Esophagus (tissue), 2 donors: ENCODE results near the gene MIGA2. TPM values are rescaled to one million over a fixed set of nuclear protein-coding genes. Genes with fewer than 3 reads are reported as not detected.

ENCODE experiments used
- H3K27ac ChIP-seq, 2 donors: one replicate each; pipeline ENCODE4 v1.5.1; 2013; ENCODE audit warnings: low read depth in 2 of 2, mild to moderate bottlenecking in 2 of 2, inconsistent platforms in 1 of 2, low read length in 1 of 2, moderate library complexity in 1 of 2
- H3K27me3 ChIP-seq, 2 donors: one replicate each; pipeline ENCODE4 v1.6.1; 2013; ENCODE audit warnings: low read length in 2 of 2, control low read depth in 1 of 2, mild to moderate bottlenecking in 1 of 2; ENCODE audit not compliant: insufficient read depth in 2 of 2, control insufficient read depth in 1 of 2
- H3K36me3 ChIP-seq, 2 donors: one replicate each; pipeline ENCODE4 v1.6.1; 2013; ENCODE audit warnings: low read length in 1 of 2; ENCODE audit not compliant: control insufficient read depth in 2 of 2, insufficient read depth in 2 of 2
- H3K4me1 ChIP-seq, 2 donors: one replicate each; pipeline ENCODE4 v1.6.1; 2013; ENCODE audit warnings: low read length in 1 of 2; ENCODE audit not compliant: control insufficient read depth in 2 of 2, insufficient read depth in 2 of 2
- H3K4me3 ChIP-seq, 2 donors: one replicate each; pipeline ENCODE4 v1.5.1; 2013; ENCODE audit warnings: low read length in 2 of 2, mild to moderate bottlenecking in 2 of 2, low read depth in 1 of 2, moderate library complexity in 1 of 2
- H3K9me3 ChIP-seq, 2 donors: one replicate each; pipeline ENCODE4 v1.6.1; 2013; ENCODE audit warnings: mild to moderate bottlenecking in 2 of 2, low read depth in 1 of 2, low read length in 1 of 2, moderate library complexity in 1 of 2; ENCODE audit not compliant: control insufficient read depth in 2 of 2, insufficient read depth in 1 of 2
- WGBS, 2 donors: extraction: QIAGEN DNeasy Blood & Tissue Kit; methylation state at CpG; one replicate each; pipeline ENCODE4 v1.1.7; 2013; 5-methylcytosine and 5-hydroxymethylcytosine counted together
- polyA plus RNA-seq, 2 donors: library from polyadenylated mRNA; stranded (reverse); fragments of 200-250 nt; gene quantifications; one replicate each; pipeline ENCODE4 v1.2.3, GENCODE V29; 2013
- donor health status: healthy with polysubstance abuse.
- donor health status: Bipolar disorder and iron deficiency.

The MIGA2 gene
- polyA plus RNA-seq, 2 donors, result 25.5 to 36.2 TPM

- Histone ChIP-seq H3K36me3 (peaks cover 11 to 25% of the 10 kb centered on the region in 2 donors), H3K27ac (peak overlapping the region; percentile 39 to 78)
- WGBS, 2 donors, result 52 to 58% methylated on average over 8 of the region's 8 CpGs
Observed at GRCh38 chr9:129052592-129052991, 16.2 kb downstream of the MIGA2 start.

GRCh38 chr9:129053020-129053419 is 16.6 kb downstream of the MIGA2 start:
- no peaks in the 10 kb centered on the region for H3K4me1 ChIP-seq
- H3K36me3 ChIP-seq, result peaks cover 9 to 24% of the 10 kb centered on the region in 2 donors
- peak overlapping the region; percentile 39 to 85 for H3K27ac ChIP-seq
- no peaks in the 10 kb centered on the region for H3K9me3 ChIP-seq
- H3K4me3 ChIP-seq, result no peak overlapping the region
- H3K27me3 ChIP-seq, result no peaks in the 10 kb centered on the region
- WGBS, 2 donors, result 74 to 88% methylated on average over 6 of the region's 6 CpGs

More at GRCh38 chr9:129052592-129052991, 16.2 kb downstream of the MIGA2 start:
- Histone ChIP-seq H3K27me3 (no peaks in the 10 kb centered on the region), H3K4me3 (no peak overlapping the region), H3K9me3 (no peaks in the 10 kb centered on the region), H3K4me1 (no peaks in the 10 kb centered on the region)

GRCh38 chr9:129054163-129054851 is 17.9 kb downstream of the MIGA2 start:
- peaks cover 10 to 22% of the 10 kb centered on the region in 2 donors for H3K36me3 ChIP-seq
- 88 to 89% methylated on average over 5 of the region's 5 CpGs for WGBS, 2 donors

GRCh38 chr9:129058965-129059795 is 22.8 kb downstream of the MIGA2 start:
- Histone ChIP-seq H3K36me3 (peaks cover 16 to 42% of the 10 kb centered on the region in 2 donors), H3K4me1 (no peaks in the 10 kb centered on the region), H3K27ac (no peak overlapping the region), H3K27me3 (no peaks in the 10 kb centered on the region), H3K9me3 (no peaks in the 10 kb centered on the region), H3K4me3 (no peak overlapping the region)
- WGBS, 2 donors, result 84 to 86% methylated on average over 21 of the region's 21 CpGs

More at GRCh38 chr9:129054163-129054851, 17.9 kb downstream of the MIGA2 start:
- H3K27ac ChIP-seq, result no peak overlapping the region
- H3K4me3 ChIP-seq, result no peak overlapping the region
- H3K27me3 ChIP-seq, result no peaks in the 10 kb centered on the region
- no peaks in the 10 kb centered on the region for H3K4me1 ChIP-seq
- no peaks in the 10 kb centered on the region for H3K9me3 ChIP-seq

- no peak overlapping the region for H3K4me3 ChIP-seq
- no peak overlapping the region for H3K27ac ChIP-seq
- no peaks in the 10 kb centered on the region for H3K27me3 ChIP-seq
- H3K9me3 ChIP-seq, result no peaks in the 10 kb centered on the region
- WGBS, 2 donors, result 92 to 95% methylated on average over 35 to 37 of the region's 37 CpGs
- peaks cover 16 to 46% of the 10 kb centered on the region in 2 donors for H3K36me3 ChIP-seq
- H3K4me1 ChIP-seq, result no peaks in the 10 kb centered on the region
Observed at GRCh38 chr9:129059796-129060785, 23.7 kb downstream of the MIGA2 start.

GRCh38 chr9:129060991-129061390 is 24.6 kb downstream of the MIGA2 start:
- Histone ChIP-seq H3K9me3 (no peaks in the 10 kb centered on the region), H3K4me1 (no peaks in the 10 kb centered on the region), H3K27ac (no peak overlapping the region), H3K36me3 (peaks cover 16 to 51% of the 10 kb centered on the region in 2 donors), H3K27me3 (no peaks in the 10 kb centered on the region), H3K4me3 (no peak overlapping the region)
- WGBS, 2 donors, result 94 to 95% methylated on average over 12 of the region's 12 CpGs

- H3K4me1 ChIP-seq, result no peaks in the 10 kb centered on the region
- no peak overlapping the region for H3K4me3 ChIP-seq
- no peaks in the 10 kb centered on the region for H3K9me3 ChIP-seq
- no peaks in the 10 kb centered on the region for H3K27me3 ChIP-seq
- WGBS, 2 donors, result 87 to 95% methylated on average over 9 of the region's 9 CpGs
- H3K36me3 ChIP-seq, result peaks cover 16 to 64% of the 10 kb centered on the region in 2 donors
- no peak overlapping the region for H3K27ac ChIP-seq
Observed at GRCh38 chr9:129063061-129063460, 26.6 kb downstream of the MIGA2 start.

- Histone ChIP-seq H3K27ac (no peak overlapping the region), H3K4me3 (no peak overlapping the region), H3K36me3 (peaks cover 12 to 65% of the 10 kb centered on the region in 2 donors), H3K4me1 (no peaks in the 10 kb centered on the region), H3K9me3 (no peaks in the 10 kb centered on the region), H3K27me3 (no peaks in the 10 kb centered on the region)
- 94 to 95% methylated on average over 8 of the region's 8 CpGs for WGBS, 2 donors
Observed at GRCh38 chr9:129064499-129064908, 28.1 kb downstream of the MIGA2 start.

- no peak overlapping the region for H3K4me3 ChIP-seq
- WGBS, 2 donors, result 89 to 92% methylated on average over 19 of the region's 19 CpGs
- H3K27me3 ChIP-seq, result no peaks in the 10 kb centered on the region
- H3K4me1 ChIP-seq, result peaks cover 0 to 2% of the 10 kb centered on the region in 2 donors
- no peaks in the 10 kb centered on the region for H3K9me3 ChIP-seq
- no peak overlapping the region for H3K27ac ChIP-seq
- H3K36me3 ChIP-seq, result peaks cover 7 to 61% of the 10 kb centered on the region in 2 donors
Observed at GRCh38 chr9:129068110-129068509, 31.7 kb downstream of the MIGA2 start.
